Lung (tissue), 12 donors: ENCODE data around the gene FRMD4A. TPM values are rescaled to one million over a fixed set of nuclear protein-coding genes. Genes with fewer than 3 reads are reported as not detected.

Source experiments
- ATAC-seq: fragments of 200-7000 bp; cut with Tn5 transposase; one replicate; pipeline ENCODE4 v1.9.1; 2020; ENCODE audit warnings: moderate number of reproducible peaks; ENCODE audit not compliant: insufficient read depth, low FRiP score
- DNase-seq, 3 donors: peaks; one replicate each; pipeline ENCODE4 v3.0.0-alpha.2; 2013 to 2017
- H3K27ac ChIP-seq, 2 donors: one replicate each; pipeline ENCODE4 v1.5.1; 2013; ENCODE audit warnings: mild to moderate bottlenecking in 2 of 2, moderate library complexity in 2 of 2, control low read depth in 1 of 2, inconsistent platforms in 1 of 2, low read depth in 1 of 2, low read length in 1 of 2
- H3K27me3 ChIP-seq, 3 donors: one replicate each; pipeline ENCODE4 v1.5.1; 2013; ENCODE audit warnings: low read length in 2 of 3; ENCODE audit not compliant: control insufficient read depth in 3 of 3, insufficient read depth in 3 of 3
- H3K36me3 ChIP-seq, 4 donors: one replicate each; pipeline ENCODE4 v1.5.1; 2013; ENCODE audit warnings: low read length in 4 of 4, mild to moderate bottlenecking in 1 of 4, moderate library complexity in 1 of 4; ENCODE audit not compliant: control insufficient read depth in 4 of 4, insufficient read depth in 4 of 4
- H3K4me1 ChIP-seq, 5 donors: one replicate each; pipeline ENCODE4 v1.5.1; 2013; ENCODE audit warnings: low read length in 5 of 5, mild to moderate bottlenecking in 2 of 5, moderate library complexity in 1 of 5; ENCODE audit not compliant: control insufficient read depth in 5 of 5, insufficient read depth in 5 of 5
- H3K4me3 ChIP-seq: one replicate; pipeline ENCODE4 v1.5.1; 2013; ENCODE audit warnings: mild to moderate bottlenecking, control low read depth, moderate library complexity
- H3K9ac ChIP-seq, 2 donors: one replicate each; pipeline ENCODE4 v1.5.1; 2013; ENCODE audit warnings: low read length in 2 of 2, control low read depth in 1 of 2; ENCODE audit not compliant: insufficient read depth in 1 of 2
- H3K9me3 ChIP-seq, 4 donors: one replicate each; pipeline ENCODE4 v1.5.1; 2013; ENCODE audit warnings: low read length in 3 of 4, mild to moderate bottlenecking in 1 of 4, moderate library complexity in 1 of 4; ENCODE audit not compliant: control insufficient read depth in 4 of 4, insufficient read depth in 3 of 4
- WGBS, 2 donors: extraction: QIAGEN DNeasy Blood & Tissue Kit; methylation state at CpG; one replicate each; pipeline ENCODE4 v1.1.7; 2013; 5-methylcytosine and 5-hydroxymethylcytosine counted together
- polyA plus RNA-seq, 2 donors: library from polyadenylated mRNA; stranded (reverse); fragments of 200-250 nt; gene quantifications; one replicate each; pipeline ENCODE4 v1.2.1, GENCODE V29; 2013
- total RNA-seq, 2 donors: library from RNA; depleted of rRNA in 1 of 2; stranded (reverse); fragments of >200 nt in 1 of 2; gene quantifications; one replicate each; pipeline ENCODE4 v1.2.1, GENCODE V29; 2014 to 2021
- TF ChIP-seq, protein P1 (sequence below): IDR thresholded peaks from 2 replicates; pipeline ENCODE4 v1.5.1; 2012; ENCODE audit warnings: mild to moderate bottlenecking; ENCODE audit errors: control extremely low read depth, extremely low read depth
- donor health status: control.
- donor health status: control.
- donor health status: Bipolar disorder and iron deficiency.
- donor health status: healthy.
- donor health status: DM: yes; HTN: yes; CAD: no.

FRMD4A gene
- total and polyA plus RNA-seq, 4 donors, result 12.0 to 64.5 (median 29.3) TPM

- Histone ChIP-seq H3K4me1 (no peaks in the 10 kb centered on the region), H3K9ac (no peak overlapping the region), H3K36me3 (no peaks in the 10 kb centered on the region), H3K4me3 (no peak overlapping the region), H3K27ac (no peak overlapping the region), H3K27me3 (peaks cover 0 to 35% (median 6%) of the 10 kb centered on the region in 3 donors), H3K9me3 (peaks cover 0 to 1% (median 0%) of the 10 kb centered on the region in 4 donors)
- 77 to 85% methylated on average over 6 of the region's 6 CpGs for WGBS, 2 donors
- no peak for DNase-seq
- no peak for ATAC-seq
- TF ChIP-seq, protein P1, sequence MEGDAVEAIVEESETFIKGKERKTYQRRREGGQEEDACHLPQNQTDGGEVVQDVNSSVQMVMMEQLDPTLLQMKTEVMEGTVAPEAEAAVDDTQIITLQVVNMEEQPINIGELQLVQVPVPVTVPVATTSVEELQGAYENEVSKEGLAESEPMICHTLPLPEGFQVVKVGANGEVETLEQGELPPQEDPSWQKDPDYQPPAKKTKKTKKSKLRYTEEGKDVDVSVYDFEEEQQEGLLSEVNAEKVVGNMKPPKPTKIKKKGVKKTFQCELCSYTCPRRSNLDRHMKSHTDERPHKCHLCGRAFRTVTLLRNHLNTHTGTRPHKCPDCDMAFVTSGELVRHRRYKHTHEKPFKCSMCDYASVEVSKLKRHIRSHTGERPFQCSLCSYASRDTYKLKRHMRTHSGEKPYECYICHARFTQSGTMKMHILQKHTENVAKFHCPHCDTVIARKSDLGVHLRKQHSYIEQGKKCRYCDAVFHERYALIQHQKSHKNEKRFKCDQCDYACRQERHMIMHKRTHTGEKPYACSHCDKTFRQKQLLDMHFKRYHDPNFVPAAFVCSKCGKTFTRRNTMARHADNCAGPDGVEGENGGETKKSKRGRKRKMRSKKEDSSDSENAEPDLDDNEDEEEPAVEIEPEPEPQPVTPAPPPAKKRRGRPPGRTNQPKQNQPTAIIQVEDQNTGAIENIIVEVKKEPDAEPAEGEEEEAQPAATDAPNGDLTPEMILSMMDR, result no peak
Measured at GRCh38 chr10:14195433-14195832, 135.3 kb downstream of the FRMD4A start.

DNA sequence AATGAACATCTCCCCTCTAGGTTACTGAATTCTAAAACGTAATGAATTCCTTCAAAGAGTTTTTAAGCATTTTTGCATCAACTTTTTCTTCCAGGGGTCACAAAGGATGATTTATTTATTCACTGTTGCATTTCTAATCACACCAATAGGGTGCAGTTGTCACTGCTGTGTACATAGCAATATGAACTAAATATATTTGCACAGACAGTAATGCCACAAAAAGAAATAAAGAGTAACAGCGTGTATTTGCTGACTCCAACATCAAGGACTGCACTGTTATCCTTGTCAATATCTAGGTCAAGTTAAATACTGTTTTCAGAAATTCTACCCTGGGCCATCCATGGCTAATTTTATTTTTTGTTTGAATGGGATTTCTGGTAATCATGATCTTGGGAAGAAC, 138.0 kb downstream of the FRMD4A start:
- no peaks in the 10 kb centered on the region for H3K4me1 ChIP-seq
- H3K9me3 ChIP-seq, result peaks cover 0 to 2% (median under 1%) of the 10 kb centered on the region in 4 donors
- H3K9ac ChIP-seq, result no peak overlapping the region
- DNase-seq (no peak), ATAC-seq (no peak)
- 80 to 86% methylated on average over 2 of the region's 2 CpGs for WGBS, 2 donors
- no peak overlapping the region for H3K27ac ChIP-seq
- no peaks in the 10 kb centered on the region for H3K36me3 ChIP-seq
- no peak overlapping the region for H3K4me3 ChIP-seq
- TF ChIP-seq, protein P1, result no peak
- H3K27me3 ChIP-seq, result peaks cover 0 to 44% (median 6%) of the 10 kb centered on the region in 3 donors

DNA sequence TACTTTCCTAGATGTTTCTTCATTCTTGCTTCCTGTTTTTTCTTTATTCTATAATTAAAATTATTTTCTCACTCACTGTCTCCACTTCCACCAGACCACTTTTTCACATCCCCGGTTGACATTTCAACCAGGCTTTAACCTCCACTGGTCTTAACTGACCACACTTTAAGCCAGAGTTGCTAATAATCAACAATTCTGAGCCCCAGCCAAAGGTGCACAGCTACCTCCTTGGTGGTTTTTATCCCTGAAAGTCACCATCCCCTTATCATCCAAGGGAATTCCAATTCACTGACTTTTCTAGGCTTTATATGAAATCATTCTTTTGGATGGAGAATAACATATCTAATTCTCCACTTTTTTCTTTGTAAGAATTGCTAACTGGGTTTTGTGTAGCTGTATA, 138.9 kb downstream of the FRMD4A start:
- TF ChIP-seq, protein P1, result no peak

DNA sequence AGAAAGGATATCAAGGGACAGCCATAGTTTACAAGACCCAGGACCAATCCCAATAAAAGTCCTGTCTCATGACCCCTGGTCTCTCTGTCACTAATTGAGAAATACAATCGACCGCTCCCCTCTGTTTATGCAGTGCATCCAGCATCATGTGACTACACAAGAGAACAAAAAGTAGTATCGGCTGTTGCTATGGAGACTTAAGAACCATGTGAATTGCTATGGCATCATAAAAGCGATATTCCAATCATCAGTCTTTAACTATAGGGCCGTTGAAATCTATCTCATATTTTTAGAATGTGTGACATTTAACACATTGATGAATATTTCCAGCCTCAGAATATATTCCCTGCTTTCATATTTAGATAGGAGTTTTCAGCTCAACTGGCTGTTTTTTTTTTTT, 139.3 kb downstream of the FRMD4A start:
- Histone ChIP-seq H3K9ac (no peak overlapping the region), H3K27ac (no peak overlapping the region), H3K27me3 (peaks cover 0 to 40% (median 3%) of the 10 kb centered on the region in 3 donors), H3K36me3 (no peaks in the 10 kb centered on the region), H3K9me3 (peaks cover 0 to 2% (median under 1%) of the 10 kb centered on the region in 4 donors), H3K4me1 (no peaks in the 10 kb centered on the region), H3K4me3 (no peak overlapping the region)
- DNase-seq (no peak), ATAC-seq (no peak)
- TF ChIP-seq, protein P1, result no peak
- 78 to 85% methylated on average over 5 of the region's 5 CpGs for WGBS, 2 donors

More for the DNA sequence above, 138.9 kb downstream of the FRMD4A start:
- Histone ChIP-seq H3K9ac (no peak overlapping the region), H3K36me3 (no peaks in the 10 kb centered on the region), H3K4me3 (no peak overlapping the region), H3K27ac (no peak overlapping the region), H3K4me1 (no peaks in the 10 kb centered on the region), H3K9me3 (peaks cover 0 to 2% (median under 1%) of the 10 kb centered on the region in 4 donors), H3K27me3 (peaks cover 0 to 44% (median 5%) of the 10 kb centered on the region in 3 donors)
- 57 to 60% methylated on average over 1 of the region's 1 CpG for WGBS, 2 donors
- no peak for DNase-seq
- ATAC-seq, result no peak
